CD4-positive, alpha-beta T cell treated with Interleukin-21 for 1 hour (primary cell): Measurements from ENCODE around the gene SUCLA2.
"Not testable (repeated sequence)": the region's sequence is repeated elsewhere in the genome, so short reads cannot be mapped to it uniquely, and the experiment has no call there.

Source experiments
- DNase-seq: peaks from one replicate; pipeline ENCODE4 v3.0.0-alpha.2; 2020

The SUCLA2 gene

DNA sequence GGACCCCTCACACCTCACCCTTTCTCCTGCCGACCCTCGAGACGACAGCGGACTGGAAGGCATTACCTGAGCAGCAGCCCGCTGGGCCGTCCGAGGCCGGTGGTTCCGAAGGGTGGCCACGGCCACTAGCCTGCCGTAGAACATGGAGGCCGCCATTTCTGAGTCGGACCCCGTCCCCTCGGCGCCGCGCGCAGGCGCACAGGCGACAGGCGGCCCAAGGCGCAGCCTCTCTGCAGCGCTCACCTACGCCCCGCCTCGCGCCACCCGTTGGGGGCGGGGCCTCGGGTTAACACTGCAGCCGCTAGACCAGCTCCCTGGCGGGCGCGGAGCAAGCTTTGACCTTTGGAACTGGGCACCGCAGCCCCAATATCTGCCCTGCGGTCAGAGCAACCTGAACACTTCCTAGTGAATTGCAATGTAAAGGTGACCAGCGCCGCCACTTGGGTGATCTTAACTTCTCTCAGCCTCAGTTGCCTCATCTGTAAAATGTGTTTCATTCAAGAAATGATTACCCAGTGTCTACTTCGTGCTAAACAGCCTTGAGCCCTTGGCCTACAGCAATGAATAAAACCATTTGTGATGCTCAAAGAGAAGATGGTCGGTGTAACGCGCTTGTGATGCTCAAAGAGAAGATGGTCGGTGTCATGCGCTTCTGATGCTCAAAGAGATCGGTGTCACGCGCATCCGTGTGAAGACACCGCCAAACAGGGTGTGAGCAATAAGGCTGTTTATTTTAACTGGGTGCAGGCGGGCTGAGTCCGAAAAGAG lies at the start of gene SUCLA2:
SUCLA2 (minus strand) TSS at position 160 of the 768 bp plus-strand sequence; CDS start at position 156, 4 bp downstream.
- peak; percentile 91 for DNase-seq

DNA sequence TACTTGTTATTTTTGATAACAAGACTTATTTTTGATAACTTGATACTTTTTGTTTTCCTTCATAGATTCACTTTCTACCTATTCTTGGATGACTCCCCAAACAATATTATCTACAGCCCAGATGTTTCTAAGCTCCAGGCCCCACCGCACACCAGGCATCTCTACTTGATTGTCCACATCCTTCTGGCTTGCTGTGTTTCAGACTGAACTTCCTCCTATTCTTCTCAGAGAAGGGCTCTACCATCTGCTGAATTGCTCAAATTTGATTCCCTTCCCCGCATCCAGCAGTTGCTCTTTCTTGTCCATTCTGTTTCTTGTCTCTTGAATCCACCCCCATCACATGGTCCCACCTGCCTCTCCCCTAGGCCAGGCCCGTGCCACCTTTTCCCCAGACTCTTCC lies 49.5 kb upstream of the SUCLA2 start:
- DNase-seq, result no peak

DNA sequence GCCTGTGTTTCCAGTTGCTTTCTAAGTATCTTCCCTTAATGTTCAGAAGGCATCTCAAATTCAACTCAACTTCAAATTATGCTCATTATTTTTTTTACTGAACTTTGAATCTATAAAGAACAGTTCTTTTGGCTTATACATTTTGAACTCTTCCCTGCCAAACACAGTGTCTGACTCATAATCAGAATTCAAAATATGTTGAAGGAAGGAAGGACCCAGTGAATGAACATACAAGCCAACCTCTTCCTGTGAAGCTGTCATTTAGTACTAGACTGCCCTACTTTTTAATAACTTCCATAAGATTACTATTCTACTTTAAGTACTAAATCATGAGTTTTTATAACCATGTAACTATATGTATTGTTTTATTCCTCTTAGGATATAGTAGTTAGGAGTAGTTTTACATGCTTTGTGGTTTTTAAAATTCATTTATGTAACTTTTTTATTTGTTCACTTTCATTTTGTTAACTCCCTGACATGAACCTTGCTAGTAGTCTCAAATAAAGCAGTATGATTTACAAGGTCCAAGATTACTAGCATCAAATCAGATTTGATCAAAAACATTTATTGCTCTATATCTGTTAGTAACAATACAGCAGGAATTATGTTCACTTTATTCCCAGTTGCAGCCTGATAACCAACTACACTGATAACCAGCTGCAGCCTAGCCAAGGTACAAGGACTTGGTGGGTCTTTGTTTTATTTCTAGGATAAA lies 42.9 kb upstream of the SUCLA2 start:
- no peak for DNase-seq

DNA sequence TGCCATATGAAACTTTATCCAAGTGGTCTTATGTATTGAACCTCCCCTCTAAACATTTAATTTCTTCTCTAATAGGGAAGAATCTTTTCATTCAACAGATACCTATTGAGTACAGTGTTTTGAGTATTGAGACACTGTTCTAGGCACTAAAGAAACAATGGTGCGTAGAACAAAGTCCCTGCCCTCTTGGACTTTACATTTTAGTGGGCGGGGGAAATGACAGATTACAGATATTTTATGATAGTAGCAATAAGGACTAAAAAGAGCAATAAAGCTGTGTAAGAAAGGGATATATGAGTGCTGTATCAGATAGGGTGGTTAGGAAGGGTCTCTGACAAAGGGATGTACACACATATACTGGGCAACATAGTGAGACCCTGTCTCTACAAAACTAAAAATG lies 41.8 kb upstream of the SUCLA2 start:
- no peak for DNase-seq

DNA sequence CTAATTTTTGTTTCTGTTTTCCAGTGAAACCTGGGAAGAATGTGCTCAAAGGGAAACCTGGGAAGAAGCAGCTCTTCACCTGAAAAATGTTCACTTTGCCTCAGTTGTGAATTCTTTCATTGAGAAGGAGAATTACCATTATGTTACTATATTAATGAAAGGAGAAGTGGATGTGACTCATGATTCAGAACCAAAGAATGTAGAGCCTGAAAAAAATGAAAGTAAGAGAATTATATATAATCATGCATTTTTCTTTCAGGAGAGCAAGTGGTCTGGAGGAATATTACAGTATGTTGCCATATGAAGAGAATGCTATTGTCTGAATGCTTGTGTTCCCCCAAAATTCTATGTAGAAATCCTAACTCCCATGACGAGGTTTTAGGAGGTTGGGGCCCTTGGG lies 39.8 kb upstream of the SUCLA2 start:
- DNase-seq, result no peak

DNA sequence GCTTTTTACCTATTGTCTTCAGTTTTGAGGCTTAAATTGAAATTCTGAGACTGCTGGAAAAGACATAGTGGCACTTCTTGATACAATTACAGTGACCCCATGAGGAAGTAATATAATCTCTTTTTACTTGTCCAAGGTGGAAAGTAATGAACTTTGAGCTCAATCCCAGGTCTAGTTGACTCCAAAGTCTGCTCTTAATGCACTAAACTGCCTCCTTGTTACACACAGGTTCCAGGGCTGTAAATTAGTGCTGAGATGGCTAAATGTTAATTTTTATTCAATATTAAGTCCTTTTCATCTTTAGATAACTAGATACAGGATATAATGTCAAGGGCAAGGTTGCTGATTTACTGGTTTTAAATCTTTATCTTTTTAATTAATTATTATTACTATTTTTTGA lies 39.0 kb upstream of the SUCLA2 start:
- no peak for DNase-seq

DNA sequence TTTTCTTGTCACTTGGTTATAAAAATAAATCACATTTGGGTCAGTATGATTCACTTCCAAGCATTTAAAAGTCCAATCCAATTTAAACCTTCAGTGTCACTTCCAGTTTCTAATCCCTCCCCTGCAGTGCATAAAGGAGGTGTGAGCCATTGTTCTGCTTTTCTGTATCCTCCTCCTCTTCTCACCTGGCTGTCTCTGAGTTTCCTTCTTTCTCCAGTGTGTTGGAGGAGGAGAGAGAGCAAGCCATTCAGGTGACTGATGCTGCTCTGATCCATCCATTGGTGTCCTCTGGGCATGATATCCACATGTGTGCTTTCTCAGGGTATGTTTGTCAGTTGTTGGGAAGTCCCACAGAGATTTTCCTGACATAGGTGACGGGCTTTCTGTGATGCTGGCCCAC lies 37.7 kb upstream of the SUCLA2 start:
- DNase-seq, result peak; percentile 5

DNA sequence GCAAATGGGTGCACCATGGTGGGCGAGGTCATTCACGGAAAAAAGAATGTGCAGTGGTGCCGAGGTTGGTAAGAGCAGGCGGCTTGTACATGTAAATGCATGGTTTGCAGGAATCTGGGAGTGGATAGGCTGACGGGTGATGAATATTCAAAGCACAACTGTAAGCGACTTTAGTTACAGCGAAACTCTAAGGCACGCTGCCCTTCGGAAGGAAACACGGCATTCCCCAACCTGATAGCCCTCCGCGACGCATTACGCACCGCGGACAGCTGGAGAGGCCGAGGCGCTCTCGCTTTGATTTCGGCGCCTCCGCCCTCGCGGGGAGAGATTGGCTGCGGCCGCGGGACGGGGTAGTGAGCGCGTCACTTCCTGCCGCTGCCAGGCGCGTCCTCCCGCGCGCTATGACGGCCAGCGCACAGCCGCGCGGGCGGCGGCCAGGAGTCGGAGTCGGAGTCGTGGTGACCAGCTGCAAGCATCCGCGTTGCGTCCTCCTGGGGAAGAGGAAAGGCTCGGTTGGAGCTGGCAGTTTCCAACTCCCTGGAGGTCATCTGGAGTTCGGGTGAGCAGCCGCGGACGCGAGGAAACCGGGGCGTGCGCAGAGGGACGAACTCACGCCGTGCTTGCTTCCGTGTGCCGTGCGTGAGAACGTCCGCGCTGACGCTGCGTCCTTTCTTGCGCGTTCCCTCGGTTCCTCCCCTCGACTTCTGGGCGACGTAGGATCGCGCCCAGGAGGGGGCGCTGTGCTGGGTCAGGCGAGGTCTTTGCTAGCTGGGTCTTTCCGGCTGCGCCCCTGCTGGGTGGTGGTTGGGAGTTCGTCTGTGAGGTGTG lies 36.5 kb upstream of the SUCLA2 start, which contains the start of gene NUDT15:
NUDT15 (plus strand) TSS at position 381 of the 828 bp plus-strand sequence; CDS start at position 402, 21 bp downstream.
- DNase-seq, result peak; percentile 97

DNA sequence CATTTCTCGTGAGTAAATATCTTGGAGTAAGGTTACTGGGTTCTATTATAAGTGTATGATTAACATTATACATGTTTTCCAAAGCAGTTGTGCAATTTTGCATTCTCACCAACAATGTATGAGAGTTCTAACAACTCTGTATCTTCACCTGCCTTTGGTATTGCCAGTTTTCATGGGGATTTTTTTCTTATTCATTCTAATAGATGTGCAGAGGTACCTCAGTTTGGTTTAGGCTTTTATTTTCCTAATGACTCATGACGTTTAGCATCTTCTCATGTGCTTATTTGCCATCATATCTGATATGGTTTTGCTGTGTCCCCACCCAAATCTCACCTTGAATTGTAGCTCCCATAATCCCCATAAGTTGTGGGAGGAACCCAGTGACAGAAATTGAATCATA lies 28.8 kb upstream of the SUCLA2 start:
- no peak for DNase-seq

DNA sequence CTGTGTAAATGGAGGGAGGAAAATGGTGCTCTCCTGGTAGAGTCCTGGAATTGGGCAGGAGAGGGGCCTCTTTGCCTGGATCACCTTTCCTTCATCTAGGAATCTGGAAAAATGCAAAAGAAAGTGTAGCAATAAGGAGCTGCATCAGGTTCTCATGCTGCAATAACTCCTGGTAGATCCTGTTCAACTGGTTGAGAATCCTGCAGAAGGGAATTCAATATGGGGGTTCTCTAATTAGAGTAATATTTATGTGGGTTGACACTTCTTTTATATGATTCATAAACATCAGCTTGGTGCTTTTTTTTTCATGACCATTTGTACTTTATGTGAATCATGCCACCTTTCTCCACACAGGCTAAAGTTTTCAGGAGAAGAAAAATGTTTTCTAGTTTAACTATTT lies 27.0 kb upstream of the SUCLA2 start:
- no peak for DNase-seq

DNA sequence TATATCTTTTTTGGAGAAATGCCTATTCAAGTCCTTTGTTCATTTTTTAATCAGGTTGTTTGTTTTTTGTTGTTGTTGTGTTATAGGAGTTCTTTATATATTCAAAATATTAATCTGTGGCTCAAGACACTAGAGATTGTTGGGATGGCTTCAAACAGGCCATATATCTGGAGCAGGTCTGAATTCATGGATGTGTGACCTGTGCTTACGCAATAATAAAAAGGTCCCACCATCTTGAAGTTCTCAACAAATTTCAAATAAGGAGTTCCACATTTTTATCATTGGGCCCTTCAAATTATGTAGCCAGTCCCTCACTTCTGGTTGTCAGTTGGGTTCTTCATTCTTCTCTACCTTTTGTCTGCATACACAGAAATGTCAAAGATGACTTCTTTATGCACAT lies 18.7 kb upstream of the SUCLA2 start:
- no peak for DNase-seq

DNA sequence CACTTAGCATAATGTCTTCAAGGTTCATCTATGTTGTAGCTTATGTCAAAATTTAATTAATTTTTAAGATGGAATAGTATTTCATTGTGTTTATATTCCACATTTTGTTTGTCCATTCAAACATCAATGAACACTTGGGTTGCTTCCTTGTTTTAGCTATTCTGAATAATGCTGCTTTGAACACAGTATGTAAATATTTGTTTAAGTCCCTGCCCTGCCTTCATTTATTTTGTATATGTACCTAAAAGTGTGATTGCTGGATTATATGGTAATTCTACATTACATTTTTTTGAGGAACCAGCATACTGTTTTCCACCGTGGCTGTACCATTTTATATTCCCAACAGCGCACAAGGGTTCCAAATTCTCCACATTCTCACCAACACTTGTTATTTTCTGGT lies 17.6 kb upstream of the SUCLA2 start:
- no peak for DNase-seq

DNA sequence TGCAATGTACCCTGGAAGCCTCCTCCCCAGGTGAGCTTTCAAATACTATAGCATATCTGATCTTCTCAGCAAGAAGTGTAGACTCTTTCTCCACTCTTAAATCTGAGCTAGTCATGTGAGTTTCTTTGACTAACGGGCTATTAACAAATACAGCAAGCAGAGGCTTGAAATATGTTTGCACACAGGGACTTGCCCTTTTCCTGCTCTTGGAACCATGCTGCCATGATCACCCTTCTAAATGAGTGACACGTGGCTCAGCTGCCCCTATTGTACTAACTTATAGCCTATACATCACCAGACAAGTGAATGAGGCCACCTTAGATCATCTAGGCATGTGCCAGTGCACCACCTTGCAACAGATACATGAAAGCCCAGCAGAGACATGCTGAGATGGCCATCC lies 13.3 kb upstream of the SUCLA2 start:
- no peak for DNase-seq

DNA sequence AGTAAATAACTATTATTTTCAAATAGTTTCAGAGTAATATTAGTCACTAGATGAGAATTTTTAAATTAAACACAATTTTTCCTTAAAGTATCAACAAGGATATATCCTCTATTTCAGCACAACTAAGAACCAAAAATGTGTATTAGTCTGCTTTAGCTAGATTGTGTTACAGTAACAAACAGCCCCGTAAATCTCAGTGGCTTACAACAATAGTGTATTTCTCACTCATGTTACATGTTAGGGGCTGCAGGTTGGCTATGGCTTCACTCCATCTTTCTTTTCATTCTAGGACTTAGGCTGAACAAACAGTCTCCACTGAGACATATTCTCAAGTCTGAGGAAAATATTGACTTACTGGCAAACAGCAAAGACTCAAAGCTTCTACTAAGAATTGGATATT lies 11.6 kb upstream of the SUCLA2 start:
- no peak for DNase-seq

DNA sequence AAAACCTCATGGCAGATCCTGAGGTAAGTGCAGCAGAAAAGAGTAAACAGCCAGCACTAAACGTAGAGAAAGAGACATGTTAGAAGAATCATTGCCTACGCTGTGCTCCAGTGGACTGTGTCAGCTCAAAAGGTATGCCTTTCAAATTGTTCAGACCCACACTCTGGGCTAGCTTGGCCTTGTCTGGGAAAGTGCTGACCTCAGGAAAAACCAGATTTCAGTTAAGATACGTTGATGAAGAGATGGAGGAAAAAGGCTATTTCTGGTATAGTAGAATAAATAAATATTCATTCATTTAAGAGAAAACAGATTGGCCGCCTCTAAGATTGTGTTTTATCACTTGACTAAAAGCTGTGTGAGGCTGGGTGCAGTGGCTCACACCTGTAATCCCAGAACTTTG lies 9.6 kb upstream of the SUCLA2 start:
- DNase-seq, result no peak

DNA sequence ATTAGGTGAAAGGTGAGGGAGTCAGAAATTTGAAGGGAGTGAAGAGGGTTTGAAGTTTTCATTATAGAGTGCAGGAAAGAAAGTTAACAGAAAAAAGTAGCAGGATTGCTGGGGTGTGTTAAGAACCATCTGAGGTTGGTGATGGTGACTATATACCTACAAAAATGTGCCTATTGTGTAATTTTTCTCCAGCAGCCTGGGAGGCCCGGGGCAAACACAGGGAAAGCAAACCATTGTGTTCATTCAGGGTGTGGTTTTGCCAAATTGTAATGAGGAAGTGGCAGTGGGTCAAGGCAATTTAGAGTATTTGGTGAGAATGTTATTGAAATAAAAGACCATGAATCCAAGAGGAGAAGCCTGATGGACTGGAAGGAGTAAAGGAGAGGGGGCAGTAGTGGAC lies 8.2 kb upstream of the SUCLA2 start:
- DNase-seq, result no peak

DNA sequence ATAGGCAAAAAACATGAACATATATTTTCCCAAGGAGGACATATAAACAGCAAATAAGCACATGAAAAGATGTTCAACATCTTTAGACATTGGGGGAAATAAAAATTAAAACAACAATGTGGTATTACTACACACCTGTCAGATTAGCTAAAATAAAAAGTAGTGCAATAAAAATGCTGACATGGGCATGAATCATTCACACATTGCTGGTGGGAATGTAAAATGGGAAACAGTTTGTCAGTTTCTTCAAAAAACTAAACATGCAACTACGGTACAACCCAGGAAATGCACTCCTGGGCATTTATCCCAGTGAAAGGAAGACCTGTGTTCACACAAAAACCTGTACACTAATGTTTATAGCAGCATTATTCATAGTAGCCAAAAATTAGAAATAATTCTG lies 5.3 kb upstream of the SUCLA2 start:
- DNase-seq, result no peak

DNA sequence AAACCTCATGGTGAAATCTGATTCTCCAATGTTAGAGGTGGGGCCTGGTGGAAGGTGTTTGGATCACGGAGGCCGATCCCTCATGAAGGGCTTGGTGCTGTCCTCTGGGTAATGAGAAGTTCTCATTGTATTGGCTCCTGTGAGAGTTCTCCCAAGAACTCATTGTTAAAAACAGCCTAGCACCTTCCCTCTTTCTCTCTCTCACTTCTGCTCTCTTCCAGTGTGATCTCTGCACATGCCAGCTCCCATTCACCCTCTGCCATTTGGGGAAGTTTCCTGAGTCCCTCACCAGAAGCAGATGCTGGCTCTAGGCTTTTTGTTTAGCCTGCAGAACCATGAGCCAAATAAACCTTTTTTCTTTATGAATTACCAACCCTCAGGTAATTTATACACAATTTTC lies 3.1 kb upstream of the SUCLA2 start:
- DNase-seq, result no peak

DNA sequence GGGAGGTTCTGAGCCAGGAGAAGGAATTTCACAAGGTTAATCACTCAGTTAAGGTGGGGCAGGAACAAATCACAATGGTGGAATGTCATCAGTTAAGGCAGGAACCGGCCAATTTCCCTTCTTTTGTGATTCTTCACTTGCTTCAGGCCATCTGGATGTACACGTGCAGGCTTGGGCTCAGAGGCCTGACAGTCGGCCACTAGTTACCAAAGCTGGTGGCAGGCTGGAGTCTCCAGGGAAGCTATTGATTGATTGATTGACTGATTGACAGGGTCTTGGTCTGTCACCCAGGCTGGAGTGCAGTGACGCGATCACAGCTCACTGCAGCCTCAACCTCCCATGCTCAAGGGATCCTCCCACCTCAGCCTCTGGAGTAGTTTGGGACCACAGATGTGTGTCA lies 926 bp upstream of the SUCLA2 start:
- not testable (repeated sequence) for DNase-seq

DNA sequence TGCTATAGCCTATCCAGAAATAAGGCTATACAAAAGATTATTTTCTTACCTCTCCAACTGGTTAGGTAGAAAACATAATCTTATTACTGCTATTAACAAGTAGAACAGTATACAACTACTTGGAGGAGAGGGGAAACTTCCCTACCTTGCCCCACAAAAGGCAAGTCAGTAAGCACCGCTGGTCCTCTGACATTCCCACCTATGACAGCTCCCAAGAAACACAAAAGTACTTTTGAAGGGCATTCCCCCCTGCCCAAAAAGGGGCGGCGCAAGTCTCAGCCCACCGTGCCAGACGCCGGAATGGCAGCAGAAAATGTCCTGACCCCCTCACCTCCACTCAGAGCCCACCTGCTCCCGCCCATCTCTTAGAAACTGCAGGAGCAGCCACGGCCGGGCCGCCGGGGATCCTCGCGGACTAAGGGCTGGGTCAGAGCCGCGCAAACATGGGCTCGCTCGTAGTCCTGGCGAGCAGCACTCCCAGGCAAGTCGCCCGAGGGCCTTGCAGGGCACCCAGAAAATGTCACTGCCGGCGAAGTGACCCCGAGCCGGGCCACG lies 437 bp downstream of the SUCLA2 start:
- DNase-seq, result no peak

DNA sequence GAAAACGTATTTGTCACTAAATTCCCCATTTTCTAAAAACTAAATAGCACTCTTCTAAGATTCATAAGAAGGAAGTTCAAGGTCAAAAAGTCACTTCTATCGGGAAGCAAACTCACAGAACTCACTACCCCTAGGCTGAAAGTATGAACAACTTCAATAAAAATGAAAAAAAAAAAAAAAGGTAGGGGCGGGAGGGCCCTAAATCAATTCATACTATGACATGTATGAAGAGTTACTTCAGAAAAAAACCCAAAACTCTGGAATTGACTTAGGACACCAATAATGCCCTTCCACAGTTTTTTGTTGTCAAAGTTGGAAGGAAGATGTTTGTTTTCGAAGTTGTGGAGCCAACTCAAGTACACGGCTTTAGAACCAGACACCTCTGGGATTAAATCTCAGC lies 1.1 kb downstream of the SUCLA2 start:
- no peak for DNase-seq

DNA sequence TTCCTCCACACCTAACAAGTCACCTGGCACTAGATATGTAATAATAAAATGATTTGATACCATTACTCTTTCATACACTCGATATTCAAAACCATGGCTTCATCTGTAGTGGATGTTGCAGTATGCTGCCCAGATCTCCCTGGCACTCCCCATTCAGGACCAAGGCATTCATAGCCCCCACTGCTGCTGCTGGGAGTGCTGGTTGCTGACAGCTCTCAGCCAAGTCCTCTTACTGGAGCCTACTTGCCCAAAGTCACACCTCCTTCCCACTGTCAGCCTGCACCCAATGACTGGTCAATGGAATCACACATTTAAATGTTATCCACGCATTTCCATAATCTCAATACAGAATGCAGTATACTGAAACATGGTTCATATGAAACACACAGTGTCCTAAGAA lies 3.7 kb downstream of the SUCLA2 start:
- no peak for DNase-seq

DNA sequence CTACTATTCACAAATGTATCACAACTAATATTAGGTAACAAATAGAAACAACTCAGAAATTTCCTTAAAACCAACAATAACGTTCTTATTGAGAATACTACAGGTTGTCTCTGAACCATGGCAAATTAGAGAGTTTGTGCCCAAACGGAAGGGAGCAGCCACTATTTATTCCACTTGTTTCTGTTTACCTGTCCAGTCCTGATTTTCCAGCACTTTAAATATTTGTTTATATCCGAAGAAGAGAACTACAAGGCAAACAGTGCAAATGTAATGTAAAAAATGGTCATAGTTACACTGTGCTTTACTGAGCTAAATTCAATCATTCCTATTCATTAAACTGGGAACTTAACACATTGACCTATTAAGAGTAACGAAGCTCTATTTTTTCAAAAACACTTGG lies 9.2 kb downstream of the SUCLA2 start:
- no peak for DNase-seq
